ENCODE measurements around the gene CCDC27. TPM values are rescaled to one million over a fixed set of nuclear protein-coding genes. Genes with fewer than 3 reads are reported as not detected.

CCDC27 gene
- total and polyA plus RNA-seq, 2 of the 8 experiments (the other 6 are each of a cell fraction or from before 2014, with no cell fraction given) = 0.15 TPM; not detected in 1

GRCh38 chr1:3710251-3710650 is 42.0 kb upstream of the CCDC27 start:
- no peak overlapping the region for H2BK12ac ChIP-seq (ENCODE audit: low read depth, low read length)
- CTCF ChIA-PET (ENCODE audit: partially characterized antibody) = interaction anchor here (0.8 to 6.3 kb wide), 8 partner anchors 10 to 220 kb away, joined by 3 to 49 read pairs (median 9); no protein-coding TSS in a partner anchor
- peaks cover 7 to 19% of the 10 kb centered on the region in 2 experiments for H4K20me1 ChIP-seq (replicated peaks in 1 of 2; ENCODE audit: control insufficient read depth in 1 of 2, insufficient read depth in 2 of 2, low read length in 2 of 2)
- H3K4ac ChIP-seq (replicated peaks; ENCODE audit: insufficient read length, low read depth, low read length) = no peak overlapping the region
- no peaks in the 10 kb centered on the region; the same call in 1 of the 2 replicates for H3K23me2 ChIP-seq (ENCODE audit: low read depth, low read length)
- no peak overlapping the region for H3K27ac ChIP-seq (ENCODE audit: low read depth, low read length)
- no peak overlapping the region for H2AFZ ChIP-seq (ENCODE audit: low read length)
- H3K79me2 ChIP-seq (ENCODE audit: control insufficient read depth in 1 of 2, insufficient read depth in 2 of 2, low read length in 2 of 2) = no peaks in the 10 kb centered on the region
- no peak overlapping the region for H3K4me3 ChIP-seq (ENCODE audit: extremely low read depth in 1 of 4, insufficient read depth in 2 of 4, low read depth in 3 of 4, low read length in 4 of 4)
- H3K14ac ChIP-seq (ENCODE audit: insufficient read length) = no peak overlapping the region
- H3K4me1 ChIP-seq (replicated peaks in 1 of 4; ENCODE audit: control insufficient read depth in 3 of 4, insufficient read depth in 4 of 4, low read length in 3 of 4) = peaks cover 4 to 32% (median 27%) of the 10 kb centered on the region in 4 experiments
- no peak overlapping the region for H2BK20ac ChIP-seq (ENCODE audit: low read length)
- no peak overlapping the region for H4K91ac ChIP-seq (replicated peaks; ENCODE audit: insufficient read length, low read length)
- H2BK120ac ChIP-seq (replicated peaks; ENCODE audit: low read depth, low read length) = no peak overlapping the region
- DNase-seq (ENCODE audit: low read depth in 1 of 2, low spot score in 2 of 2) = no peak
- no peaks in the 10 kb centered on the region; the same call in 1 of the 2 replicates for H3K79me1 ChIP-seq (ENCODE audit: low read depth, low read length)
- H2BK15ac ChIP-seq (ENCODE audit: low read length) = no peak overlapping the region
- no peak overlapping the region for H3K23ac ChIP-seq (ENCODE audit: insufficient read length)
- no peaks in the 10 kb centered on the region for H3K9me3 ChIP-seq (ENCODE audit: insufficient read depth in 2 of 2, low read depth in 1 of 2, low read length in 1 of 2)
- FAIRE-seq = no peak
- H3K27me3 ChIP-seq (replicated peaks in 1 of 4; ENCODE audit: control insufficient read depth in 3 of 4, extremely low read depth in 1 of 4, insufficient read depth in 3 of 4, low read length in 3 of 4) = peaks cover 0 to 17% (median 5%) of the 10 kb centered on the region in 4 experiments; a peak in 4 of 7 replicates
- POLR2A ChIA-PET (ENCODE audit: partially characterized antibody) = no interaction called here
- H4K5ac ChIP-seq (ENCODE audit: insufficient read length, low read depth, low read length) = no peak overlapping the region
- H3K9ac ChIP-seq (replicated peaks in 1 of 4; ENCODE audit: extremely low read depth in 1 of 4, low read depth in 3 of 4, low read length in 3 of 4) = no peak overlapping the region
- no peaks in the 10 kb centered on the region for H3K36me3 ChIP-seq (ENCODE audit: control insufficient read depth in 2 of 4, insufficient read depth in 4 of 4, low read length in 3 of 4)
- no peak overlapping the region; the same call in 1 of the 2 replicates for H4K8ac ChIP-seq (ENCODE audit: extremely low read depth, insufficient read depth, low read length)
- no peak overlapping the region for H3K4me2 ChIP-seq (ENCODE audit: insufficient read depth in 1 of 2, low read depth in 2 of 2, low read length in 2 of 2)
- no peak overlapping the region for H3K18ac ChIP-seq (ENCODE audit: extremely low read depth, low read length)
- WGBS, 2 experiments (ENCODE audit: extremely low coverage in 1 of 2, insufficient coverage in 1 of 2, insufficient read length in 1 of 2, insufficient replicate concordance in 2 of 2, low coverage in 1 of 2, low lambda C conversion rate in 2 of 2, missing lambda C conversion rate in 1 of 2) = 94% methylated on average over 14 of the region's 15 CpGs; no CpG with 5 or more reads in 1 of the 2 experiments
- no peak overlapping the region for H2BK5ac ChIP-seq (ENCODE audit: low read depth, low read length)
- no peak overlapping the region for H3K56ac ChIP-seq (replicated peaks; ENCODE audit: insufficient read length, low read depth, low read length)
- no peak overlapping the region for H2AK5ac ChIP-seq (ENCODE audit: low read depth, low read length)
- TF ChIP-seq SIX5 (IDR thresholded peaks at IDR 0.05; ENCODE audit: low read depth, low read length) = no peak
- no peak for TF ChIP-seq SP1 (IDR thresholded peaks at IDR 0.05; ENCODE audit: low read depth, low read length)
- no peak for TF ChIP-seq KDM4A (IDR thresholded peaks at IDR 0.05; ENCODE audit: low read depth, low read length, severe bottlenecking)
- no peak for TF ChIP-seq NRF1 (IDR thresholded peaks at IDR 0.05; ENCODE audit: low read depth, low read length)
- no peak for TF ChIP-seq HDAC6 (IDR thresholded peaks at IDR 0.05; ENCODE audit: low read depth, low read length)
- no peak for TF ChIP-seq SUZ12 (IDR thresholded peaks at IDR 0.05; ENCODE audit: low read length)
- no peak for TF ChIP-seq RNF2 (IDR thresholded peaks at IDR 0.05; ENCODE audit: borderline replicate concordance, low read depth, low read length, missing control alignments, poor library complexity, severe bottlenecking)

All from H1 (cell line).